Measurements from ENCODE around the gene PDCD4. TPM values are rescaled to one million over a fixed set of nuclear protein-coding genes. Genes with fewer than 3 reads are reported as not detected.
A peak's percentile ranks its signal among the peaks of the same experiment; 100 is the strongest.

Gene PDCD4
- total and polyA plus RNA-seq, 9 of the 15 experiments (the other 6 are each of a cell fraction or from before 2014, with no cell fraction given), result 12.9 to 44.1 (median 33.7) TPM

GRCh38 chr10:110857265-110858171 is 14.2 kb upstream of the PDCD4 start (continued):
- TF ChIP-seq ZNF584 (CRISPR knock-in tag; IDR thresholded peaks at IDR 0.05; ENCODE audit: low read depth), result no peak
- TF ChIP-seq RREB1 (CRISPR knock-in tag; IDR thresholded peaks at IDR 0.05), result 0 out of 2 replicates have a peak, but pooled peaks have one; percentile 27
- TF ChIP-seq SAFB (IDR thresholded peaks at IDR 0.05; ENCODE audit: borderline replicate concordance, low read depth, low read length), result no peak
- TF ChIP-seq ZNF444 (CRISPR knock-in tag; IDR thresholded peaks at IDR 0.05), result no peak
- peak; percentile 91 for TF ChIP-seq KLF16 (IDR thresholded peaks at IDR 0.05)
- TF ChIP-seq ZBTB17 (CRISPR knock-in tag; IDR thresholded peaks at IDR 0.05), result no peak
- 0 out of 2 replicates have a peak, but pooled peaks have one; percentile 25 for TF ChIP-seq DMBX1 (CRISPR knock-in tag; IDR thresholded peaks at IDR 0.05; ENCODE audit: borderline replicate concordance)
- TF ChIP-seq NR2F6 (CRISPR knock-in tag; IDR thresholded peaks at IDR 0.05), result no peak
- TF ChIP-seq MAZ (CRISPR knock-in tag; conservative IDR thresholded peaks at IDR 0.05 in 1 of 2, IDR thresholded peaks at IDR 0.05 in 1 of 2), result peak in 1 of 2 experiments; percentile 54; a peak in 2 of 4 replicates
- TF ChIP-seq ZFP36 (IDR thresholded peaks at IDR 0.05; ENCODE audit: low read depth, low read length, partially characterized antibody), result peak; percentile 10
- no peak for TF ChIP-seq CREB1 (IDR thresholded peaks at IDR 0.05)
- TF ChIP-seq CREB1 (CRISPR knock-in tag; IDR thresholded peaks at IDR 0.05), result 0 out of 2 replicates have a peak, but pooled peaks have one; percentile 13
- TF ChIP-seq ZNF184 (CRISPR knock-in tag; IDR thresholded peaks at IDR 0.05), result no peak
- TF ChIP-seq ZNF212 (CRISPR knock-in tag; IDR thresholded peaks at IDR 0.05), result no peak
- TF ChIP-seq ESRRA (IDR thresholded peaks at IDR 0.05; ENCODE audit: borderline replicate concordance, low read depth), result peak; percentile 29; the same call in 1 of the 2 replicates
- TF ChIP-seq ZBTB9 (CRISPR knock-in tag; IDR thresholded peaks at IDR 0.05), result 0 out of 2 replicates have a peak, but pooled peaks have one; percentile 42
- TF ChIP-seq TGIF2 (CRISPR knock-in tag; IDR thresholded peaks at IDR 0.05), result no peak
- peak in 1 of 2 experiments; percentile 59; a peak in 2 of 4 replicates for TF ChIP-seq TEAD1 (CRISPR knock-in tag; IDR thresholded peaks at IDR 0.05)
- TF ChIP-seq FOXJ2 (tag; IDR thresholded peaks at IDR 0.05), result peak; percentile 58; the same call in 1 of the 2 replicates
- peak; percentile 23 for TF ChIP-seq MEIS2 (IDR thresholded peaks at IDR 0.05; ENCODE audit: partially characterized antibody)
- no peak for TF ChIP-seq SLC30A9 (CRISPR knock-in tag; IDR thresholded peaks at IDR 0.05)
